GM23338 (cell line): Measurements from ENCODE around the gene FKBP5. TPM values are rescaled to one million over a fixed set of nuclear protein-coding genes. Genes with fewer than 3 reads are reported as not detected.
A peak's percentile ranks its signal among the peaks of the same experiment; 100 is the strongest.

Experiments
- ATAC-seq: fragments of 200-7000 bp; cut with Tn5 transposase; 3 replicates; pipeline ENCODE4 v1.9.1; 2020
- DNase-seq: peaks from one replicate; pipeline ENCODE4 v3.0.0-alpha.2; 2015; ENCODE audit warnings: low spot score
- H2AFZ ChIP-seq: fragments of 200-600 bp; sonication (generic); 2 replicates; pipeline ENCODE4 v1.8.0; 2016; ENCODE audit warnings: antibody characterized with exemption, mild to moderate bottlenecking, moderate library complexity
- H3F3A ChIP-seq: fragments of 200-600 bp; sonication (generic); replicated peaks from 2 replicates; pipeline ENCODE4 v1.8.0; 2017; ENCODE audit warnings: antibody characterized with exemption, mixed run types, low read depth
- H3K27ac ChIP-seq: fragments of 200-600 bp; sonication (generic); 2 replicates; pipeline ENCODE4 v1.6.1; 2016; ENCODE audit warnings: low read depth
- H3K27me3 ChIP-seq: fragments of 200-600 bp; sonication (generic); 2 replicates; pipeline ENCODE4 v1.8.0; 2016; ENCODE audit warnings: mild to moderate bottlenecking, mixed run types, moderate library complexity; ENCODE audit not compliant: insufficient read depth
- H3K36me3 ChIP-seq: fragments of 200-600 bp; sonication (generic); 2 replicates; pipeline ENCODE4 v1.8.0; 2016; ENCODE audit warnings: mild to moderate bottlenecking; ENCODE audit not compliant: insufficient read depth
- H3K4me1 ChIP-seq: fragments of 200-600 bp; sonication (generic); 2 replicates; pipeline ENCODE4 v1.8.0; 2016; ENCODE audit warnings: mild to moderate bottlenecking, moderate library complexity; ENCODE audit not compliant: insufficient read depth
- H3K4me2 ChIP-seq: fragments of 200-600 bp; sonication (generic); 2 replicates; pipeline ENCODE4 v1.7.1; 2017; ENCODE audit warnings: mixed run types
- H3K4me3 ChIP-seq: fragments of 200-600 bp; sonication (generic); 2 replicates; pipeline ENCODE4 v1.6.1; 2016; ENCODE audit warnings: mixed run types
- H3K79me2 ChIP-seq: fragments of 200-600 bp; sonication (generic); replicated peaks from 2 replicates; pipeline ENCODE4 v1.8.0; 2017; ENCODE audit warnings: mild to moderate bottlenecking; ENCODE audit not compliant: insufficient read depth
- H3K9me2 ChIP-seq: fragments of 200-600 bp; sonication (generic); 2 replicates; pipeline ENCODE4 v1.8.0; 2017; ENCODE audit not compliant: insufficient read depth
- H4K20me1 ChIP-seq: fragments of 200-600 bp; sonication (generic); replicated peaks from 2 replicates; pipeline ENCODE4 v1.8.0; 2017; ENCODE audit warnings: mild to moderate bottlenecking; ENCODE audit not compliant: insufficient read depth
- H3K27ac Mint-ChIP-seq: 2 replicates; pipeline ENCODE4 v1.8.0; 2020; ENCODE audit warnings: inconsistent platforms, mild to moderate bottlenecking, moderate library complexity, mixed read lengths
- H3K27me3 Mint-ChIP-seq: 3 replicates; pipeline ENCODE4 v1.8.0; 2022; ENCODE audit warnings: low read depth, mild to moderate bottlenecking, moderate library complexity, mixed read lengths, inconsistent platforms; ENCODE audit not compliant: insufficient read depth, poor library complexity
- H3K36me3 Mint-ChIP-seq: 3 replicates; pipeline ENCODE4 v1.8.0; 2021; ENCODE audit warnings: low read depth, mild to moderate bottlenecking, inconsistent platforms, moderate library complexity, mixed read lengths
- H3K4me1 Mint-ChIP-seq: 3 replicates; pipeline ENCODE4 v1.8.0; 2020; ENCODE audit warnings: mild to moderate bottlenecking, inconsistent platforms, mixed read lengths
- H3K4me3 Mint-ChIP-seq: 3 replicates; pipeline ENCODE4 v1.8.0; 2021; ENCODE audit warnings: moderate library complexity, mild to moderate bottlenecking, inconsistent platforms, mixed read lengths
- H3K9me3 Mint-ChIP-seq: 3 replicates; pipeline ENCODE4 v1.8.0; 2020; ENCODE audit warnings: moderate library complexity, mild to moderate bottlenecking, inconsistent platforms, mixed read lengths
- STAT1 ChIP-seq: IDR thresholded peaks from one replicate; pipeline ENCODE4 v1.6.1; 2016; ENCODE audit warnings: antibody characterized with exemption; ENCODE audit not compliant: unreplicated experiment
- ZNF114 ChIP-seq: fragments of 250-450 bp; sonication (Bioruptor Pico); IDR thresholded peaks from 2 replicates; pipeline ENCODE4 v1.5.0; 2020; ENCODE audit warnings: mild to moderate bottlenecking, moderate library complexity
- ZNF331 ChIP-seq: fragments of 250-450 bp; sonication (Bioruptor Pico); IDR thresholded peaks from 2 replicates; pipeline ENCODE4 v1.5.0; 2020; ENCODE audit warnings: low read depth, mild to moderate bottlenecking, moderate library complexity
- polyA plus RNA-seq: library from polyadenylated mRNA; unstranded; fragments of >200 nt; fragmentation: Nextera tagmentation; extraction: Ambion mirVana; gene quantifications from 2 replicates; pipeline ENCODE4 v1.2.1, GENCODE V29; 2016
- total RNA-seq: library from RNA; depleted of rRNA; stranded (reverse); fragments of >200 nt; shearing (Covaris generic); gene quantifications from 2 replicates; pipeline ENCODE4 v1.2.3, GENCODE V29; 2014
- TF ChIP-seq, protein P1 (sequence below), 2 experiments: fragments of 200-600 bp in 1 of 2; sonication (generic) in 1 of 2; conservative IDR thresholded peaks; 2 replicates each; pipeline versions ENCODE4 v1.5.1 to v1.6.1; 2016 to 2017; ENCODE audit warnings: antibody characterized with exemption in 2 of 2, low read depth in 2 of 2, mild to moderate bottlenecking in 2 of 2, moderate library complexity in 1 of 2
- TF ChIP-seq, protein P2 (sequence below): fragments of 250-450 bp; sonication (Bioruptor Pico); IDR thresholded peaks from 2 replicates; pipeline ENCODE4 v1.5.0; 2020; ENCODE audit warnings: mild to moderate bottlenecking, moderate library complexity

Gene FKBP5
- total and polyA plus RNA-seq, 2 experiments from 2014 or later, result 19.8 to 28.6 TPM

DNA sequence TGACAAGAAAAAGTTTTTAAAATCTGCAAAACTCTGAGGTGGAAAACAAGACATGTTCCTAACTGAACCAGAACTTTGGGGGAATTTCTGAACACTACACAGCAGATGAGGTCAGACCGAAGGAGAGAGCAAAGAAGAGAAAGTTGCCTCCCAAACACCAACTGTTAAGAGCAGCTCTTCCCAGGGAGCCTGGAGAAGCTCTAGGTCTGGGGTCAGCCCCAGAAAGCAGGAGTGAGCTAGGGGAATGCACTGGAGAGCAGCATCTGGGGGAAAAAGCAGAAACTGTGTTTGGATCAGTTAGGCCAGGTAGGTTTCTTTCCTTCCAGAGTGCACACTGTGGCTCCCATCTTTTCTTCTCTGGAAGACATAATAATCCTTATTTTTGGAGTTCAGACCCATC is 41.3 kb downstream of the FKBP5 start (continued):
- TF ChIP-seq, protein P1, sequence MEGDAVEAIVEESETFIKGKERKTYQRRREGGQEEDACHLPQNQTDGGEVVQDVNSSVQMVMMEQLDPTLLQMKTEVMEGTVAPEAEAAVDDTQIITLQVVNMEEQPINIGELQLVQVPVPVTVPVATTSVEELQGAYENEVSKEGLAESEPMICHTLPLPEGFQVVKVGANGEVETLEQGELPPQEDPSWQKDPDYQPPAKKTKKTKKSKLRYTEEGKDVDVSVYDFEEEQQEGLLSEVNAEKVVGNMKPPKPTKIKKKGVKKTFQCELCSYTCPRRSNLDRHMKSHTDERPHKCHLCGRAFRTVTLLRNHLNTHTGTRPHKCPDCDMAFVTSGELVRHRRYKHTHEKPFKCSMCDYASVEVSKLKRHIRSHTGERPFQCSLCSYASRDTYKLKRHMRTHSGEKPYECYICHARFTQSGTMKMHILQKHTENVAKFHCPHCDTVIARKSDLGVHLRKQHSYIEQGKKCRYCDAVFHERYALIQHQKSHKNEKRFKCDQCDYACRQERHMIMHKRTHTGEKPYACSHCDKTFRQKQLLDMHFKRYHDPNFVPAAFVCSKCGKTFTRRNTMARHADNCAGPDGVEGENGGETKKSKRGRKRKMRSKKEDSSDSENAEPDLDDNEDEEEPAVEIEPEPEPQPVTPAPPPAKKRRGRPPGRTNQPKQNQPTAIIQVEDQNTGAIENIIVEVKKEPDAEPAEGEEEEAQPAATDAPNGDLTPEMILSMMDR (conservative IDR thresholded peaks at IDR 0.05; ENCODE audit: low read depth in 2 of 2), result no peak
- no peak for TF ChIP-seq ZNF114 (CRISPR knock-in tag)

DNA sequence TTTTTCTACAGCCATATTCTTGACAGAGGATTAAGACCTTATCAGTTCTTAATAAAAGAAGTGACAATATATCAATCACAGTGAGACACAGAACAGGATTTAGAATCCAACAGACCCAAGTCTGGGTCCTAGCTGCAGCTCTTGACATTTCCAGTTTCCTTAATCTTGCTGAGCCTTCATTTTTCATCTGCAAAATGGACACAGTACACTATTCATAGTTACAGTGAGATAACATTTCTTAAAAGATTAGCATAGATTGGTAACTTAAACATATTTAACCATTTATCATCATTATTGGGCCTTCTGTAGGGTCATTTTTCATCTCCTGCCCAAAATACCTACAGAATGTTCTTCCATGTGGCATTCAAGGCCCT is 45.6 kb downstream of the FKBP5 start:
- Mint-ChIP-seq H3K4me3 (no peak overlapping the region), H3K9me3 (no peaks in the 10 kb centered on the region), H3K4me1 (peaks cover 35% of the 10 kb centered on the region), H3K27ac (peak overlapping the region; percentile 26), H3K36me3 (peaks cover 3% of the 10 kb centered on the region; the same call in 1 of the 3 replicates), H3K27me3 (peaks cover 4% of the 10 kb centered on the region)
- Histone ChIP-seq H3K36me3 (no peaks in the 10 kb centered on the region), H4K20me1 (0 out of 2 replicates have a peak, but pooled peaks cover 3% of the 10 kb centered on the region), H3K4me2 (no peak overlapping the region), H3K27me3 (no peaks in the 10 kb centered on the region), H3K9me2 (no peaks in the 10 kb centered on the region), H3K4me3 (no peak overlapping the region), H3K27ac (no peak overlapping the region), H2AFZ (no peak overlapping the region), H3F3A (no peaks in the 10 kb centered on the region), H3K4me1 (peaks cover 19% of the 10 kb centered on the region), H3K79me2 (peaks cover 22% of the 10 kb centered on the region)
- ATAC-seq, result no peak
- DNase-seq, result no peak
- TF ChIP-seq ZNF331 (CRISPR knock-in tag), result no peak
- TF ChIP-seq, protein P2, sequence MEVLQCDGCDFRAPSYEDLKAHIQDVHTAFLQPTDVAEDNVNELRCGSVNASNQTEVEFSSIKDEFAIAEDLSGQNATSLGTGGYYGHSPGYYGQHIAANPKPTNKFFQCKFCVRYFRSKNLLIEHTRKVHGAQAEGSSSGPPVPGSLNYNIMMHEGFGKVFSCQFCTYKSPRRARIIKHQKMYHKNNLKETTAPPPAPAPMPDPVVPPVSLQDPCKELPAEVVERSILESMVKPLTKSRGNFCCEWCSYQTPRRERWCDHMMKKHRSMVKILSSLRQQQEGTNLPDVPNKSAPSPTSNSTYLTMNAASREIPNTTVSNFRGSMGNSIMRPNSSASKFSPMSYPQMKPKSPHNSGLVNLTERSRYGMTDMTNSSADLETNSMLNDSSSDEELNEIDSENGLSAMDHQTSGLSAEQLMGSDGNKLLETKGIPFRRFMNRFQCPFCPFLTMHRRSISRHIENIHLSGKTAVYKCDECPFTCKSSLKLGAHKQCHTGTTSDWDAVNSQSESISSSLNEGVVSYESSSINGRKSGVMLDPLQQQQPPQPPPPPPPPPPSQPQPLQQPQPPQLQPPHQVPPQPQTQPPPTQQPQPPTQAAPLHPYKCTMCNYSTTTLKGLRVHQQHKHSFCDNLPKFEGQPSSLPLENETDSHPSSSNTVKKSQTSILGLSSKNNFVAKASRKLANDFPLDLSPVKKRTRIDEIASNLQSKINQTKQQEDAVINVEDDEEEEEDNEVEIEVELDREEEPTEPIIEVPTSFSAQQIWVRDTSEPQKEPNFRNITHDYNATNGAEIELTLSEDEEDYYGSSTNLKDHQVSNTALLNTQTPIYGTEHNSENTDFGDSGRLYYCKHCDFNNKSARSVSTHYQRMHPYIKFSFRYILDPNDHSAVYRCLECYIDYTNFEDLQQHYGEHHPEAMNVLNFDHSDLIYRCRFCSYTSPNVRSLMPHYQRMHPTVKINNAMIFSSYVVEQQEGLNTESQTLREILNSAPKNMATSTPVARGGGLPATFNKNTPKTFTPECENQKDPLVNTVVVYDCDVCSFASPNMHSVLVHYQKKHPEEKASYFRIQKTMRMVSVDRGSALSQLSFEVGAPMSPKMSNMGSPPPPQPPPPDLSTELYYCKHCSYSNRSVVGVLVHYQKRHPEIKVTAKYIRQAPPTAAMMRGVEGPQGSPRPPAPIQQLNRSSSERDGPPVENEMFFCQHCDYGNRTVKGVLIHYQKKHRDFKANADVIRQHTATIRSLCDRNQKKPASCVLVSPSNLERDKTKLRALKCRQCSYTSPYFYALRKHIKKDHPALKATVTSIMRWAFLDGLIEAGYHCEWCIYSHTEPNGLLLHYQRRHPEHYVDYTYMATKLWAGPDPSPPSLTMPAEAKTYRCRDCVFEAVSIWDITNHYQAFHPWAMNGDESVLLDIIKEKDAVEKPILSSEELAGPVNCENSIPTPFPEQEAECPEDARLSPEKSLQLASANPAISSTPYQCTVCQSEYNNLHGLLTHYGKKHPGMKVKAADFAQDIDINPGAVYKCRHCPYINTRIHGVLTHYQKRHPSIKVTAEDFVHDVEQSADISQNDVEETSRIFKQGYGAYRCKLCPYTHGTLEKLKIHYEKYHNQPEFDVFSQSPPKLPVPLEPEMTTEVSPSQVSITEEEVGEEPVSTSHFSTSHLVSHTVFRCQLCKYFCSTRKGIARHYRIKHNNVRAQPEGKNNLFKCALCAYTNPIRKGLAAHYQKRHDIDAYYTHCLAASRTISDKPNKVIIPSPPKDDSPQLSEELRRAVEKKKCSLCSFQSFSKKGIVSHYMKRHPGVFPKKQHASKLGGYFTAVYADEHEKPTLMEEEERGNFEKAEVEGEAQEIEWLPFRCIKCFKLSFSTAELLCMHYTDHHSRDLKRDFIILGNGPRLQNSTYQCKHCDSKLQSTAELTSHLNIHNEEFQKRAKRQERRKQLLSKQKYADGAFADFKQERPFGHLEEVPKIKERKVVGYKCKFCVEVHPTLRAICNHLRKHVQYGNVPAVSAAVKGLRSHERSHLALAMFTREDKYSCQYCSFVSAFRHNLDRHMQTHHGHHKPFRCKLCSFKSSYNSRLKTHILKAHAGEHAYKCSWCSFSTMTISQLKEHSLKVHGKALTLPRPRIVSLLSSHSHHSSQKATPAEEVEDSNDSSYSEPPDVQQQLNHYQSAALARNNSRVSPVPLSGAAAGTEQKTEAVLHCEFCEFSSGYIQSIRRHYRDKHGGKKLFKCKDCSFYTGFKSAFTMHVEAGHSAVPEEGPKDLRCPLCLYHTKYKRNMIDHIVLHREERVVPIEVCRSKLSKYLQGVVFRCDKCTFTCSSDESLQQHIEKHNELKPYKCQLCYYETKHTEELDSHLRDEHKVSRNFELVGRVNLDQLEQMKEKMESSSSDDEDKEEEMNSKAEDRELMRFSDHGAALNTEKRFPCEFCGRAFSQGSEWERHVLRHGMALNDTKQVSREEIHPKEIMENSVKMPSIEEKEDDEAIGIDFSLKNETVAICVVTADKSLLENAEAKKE (CRISPR knock-in tag), result no peak
- TF ChIP-seq STAT1, result no peak
